Stomach (tissue), 9 donors: Measurements from ENCODE around the gene C3. TPM values are rescaled to one million over a fixed set of nuclear protein-coding genes. Genes with fewer than 3 reads are reported as not detected.

Source experiments
- DNase-seq, 2 donors: peaks; one replicate each; pipeline versions ENCODE4 v3.0.0 to v3.0.0-alpha.2; 2013 to 2019
- H3K27ac ChIP-seq, 5 donors: fragments of 200-600 bp in 4 of 5; sonication (generic) in 4 of 5; one replicate each; pipeline ENCODE4 v1.5.1; 2013 to 2019; ENCODE audit warnings: mild to moderate bottlenecking in 1 of 5, moderate library complexity in 1 of 5
- H3K27me3 ChIP-seq, 3 donors: fragments of 200-600 bp; sonication (generic); one replicate each; pipeline ENCODE4 v1.5.1; 2017 to 2019; ENCODE audit warnings: mixed run types in 1 of 3
- H3K36me3 ChIP-seq, 4 donors: fragments of 200-600 bp; sonication (generic); 1 replicate in 3 of 4; 2 replicates in 1 of 4; pipeline ENCODE4 v1.5.1; 2016 to 2019
- H3K4me1 ChIP-seq, 4 donors: fragments of 200-600 bp; sonication (generic); one replicate each; pipeline ENCODE4 v1.5.1; 2016 to 2019
- H3K4me3 ChIP-seq, 4 donors: fragments of 200-600 bp; sonication (generic) in 3 of 4; one replicate each; pipeline ENCODE4 v1.5.1; 2016 to 2019; ENCODE audit warnings: mild to moderate bottlenecking in 1 of 4
- H3K9me3 ChIP-seq, 4 donors: fragments of 200-600 bp; sonication (generic); one replicate each; pipeline ENCODE4 v1.5.1; 2016 to 2019
- EP300 ChIP-seq: sonication (generic); formaldehyde crosslinking; IDR thresholded peaks from one replicate; pipeline ENCODE4 v1.6.1; 2017; ENCODE audit warnings: antibody characterized with exemption
- POLR2A ChIP-seq, 4 donors: fragments of 450-650 bp; IDR thresholded peaks; one replicate each; pipeline ENCODE4 v1.6.1; 2016; ENCODE audit warnings: antibody characterized with exemption in 4 of 4, control low read depth in 2 of 4, mild to moderate bottlenecking in 1 of 4, moderate library complexity in 1 of 4
- POLR2AphosphoS5 ChIP-seq, 3 donors: sonication (generic); formaldehyde crosslinking; IDR thresholded peaks; one replicate each; pipeline ENCODE4 v1.6.1; 2016; ENCODE audit warnings: antibody characterized with exemption in 3 of 3
- WGBS, 5 donors: extraction: QIAGEN DNeasy Blood & Tissue Kit in 3 of 5; methylation state at CpG; one replicate each; pipeline versions ENCODE4 v1.1.5 to v1.1.7; 2013 to 2018; 5-methylcytosine and 5-hydroxymethylcytosine counted together
- intact Hi-C: fragments of 100-400 bp; cut with DNase I; formaldehyde crosslinking; loops from one replicate; pipeline ENCODE4 v1.15.1; 2023; ENCODE audit warnings: low total_unique reads
- polyA plus RNA-seq, 3 donors: library from polyadenylated mRNA; stranded (reverse); fragments of 200-250 nt; gene quantifications; one replicate each; pipeline ENCODE4 v1.2.3, GENCODE V29; 2013
- total RNA-seq, 5 donors: library from RNA; depleted of rRNA; stranded (reverse); fragments of >200 nt; gene quantifications; one replicate each; pipeline versions ENCODE4 v1.1.0 to v1.2.3, GENCODE V29; 2014 to 2016
- TF ChIP-seq, protein P1 (sequence below), 7 experiments: fragments of 450-650 bp in 4 of 7; fragments of 200-600 bp in 3 of 7; sonication (generic) in 3 of 7; IDR thresholded peaks; one replicate each; pipeline ENCODE4 v1.5.1; 2016 to 2019; ENCODE audit warnings: antibody characterized with exemption in 7 of 7, control low read depth in 2 of 7, mild to moderate bottlenecking in 1 of 7
- donor health status: healthy with polysubstance abuse.
- donor health status: Bipolar disorder and iron deficiency.
- donor health status: healthy.

Gene C3
- total and polyA plus RNA-seq, 8 donors, result 22.8 to 1,672 (median 221) TPM

DNA sequence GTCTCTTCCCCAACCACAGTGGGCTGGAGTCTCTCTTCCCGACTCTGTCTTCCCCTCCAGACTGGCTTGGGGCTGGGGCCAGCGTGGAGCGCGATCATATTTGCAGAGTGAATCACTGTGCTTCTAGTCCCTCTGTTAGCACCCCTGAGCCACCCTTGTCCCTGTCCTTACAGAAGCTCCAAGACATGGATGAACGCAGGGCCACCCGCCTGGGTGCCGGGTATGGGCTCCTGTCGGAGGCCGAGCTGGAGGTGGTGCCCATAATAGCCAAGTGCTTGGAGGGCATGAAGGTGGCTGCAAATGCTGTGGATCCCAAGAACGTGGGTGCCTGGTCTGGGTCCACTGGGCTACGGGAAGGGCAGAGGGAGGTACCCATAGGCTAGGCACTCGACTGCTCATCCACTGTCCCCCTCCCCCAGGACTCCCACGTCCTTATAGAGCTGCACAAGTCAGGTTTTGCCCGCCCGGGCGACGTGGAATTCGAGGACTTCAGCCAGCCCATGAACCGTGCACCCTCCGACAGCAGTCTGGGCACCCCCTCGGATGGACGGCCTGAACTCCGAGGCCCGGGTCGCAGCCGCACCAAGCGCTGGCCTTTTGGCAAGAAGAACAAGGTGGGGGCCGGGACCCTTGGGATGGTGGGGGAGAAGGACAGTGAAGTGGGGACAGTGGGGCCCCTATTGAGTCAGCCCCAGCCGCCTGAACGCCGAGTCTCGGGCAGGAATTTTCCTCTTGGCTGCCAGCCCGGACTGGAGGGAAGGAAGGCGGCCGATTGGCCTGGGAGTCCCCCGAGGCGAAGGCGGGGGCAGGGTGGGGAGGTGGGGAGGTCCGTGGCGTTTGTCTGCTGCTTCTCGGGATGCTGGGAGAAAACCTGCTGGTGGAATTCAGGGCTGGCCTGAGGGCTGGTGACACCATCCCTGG lies 24.2 kb upstream of the C3 start:
- Histone ChIP-seq H3K27me3 (no peaks in the 10 kb centered on the region), H3K4me3 (peak overlapping the region; percentile 10 to 28 (median 20)), H3K4me1 (peaks cover 31 to 62% (median 48%) of the 10 kb centered on the region in 4 donors), H3K27ac (peak overlapping the region; percentile 53 to 98 (median 87)), H3K9me3 (no peaks in the 10 kb centered on the region), H3K36me3 (peaks cover 39 to 65% (median 64%) of the 10 kb centered on the region in 4 donors)
- intact Hi-C loops, result no loop called here
- TF ChIP-seq POLR2AphosphoS5 (IDR thresholded peaks at IDR 0.05) (peak; percentile 19 to 71 (median 30)), EP300 (no peak), POLR2A (IDR thresholded peaks at IDR 0.05) (no peak)
- TF ChIP-seq, protein P1, sequence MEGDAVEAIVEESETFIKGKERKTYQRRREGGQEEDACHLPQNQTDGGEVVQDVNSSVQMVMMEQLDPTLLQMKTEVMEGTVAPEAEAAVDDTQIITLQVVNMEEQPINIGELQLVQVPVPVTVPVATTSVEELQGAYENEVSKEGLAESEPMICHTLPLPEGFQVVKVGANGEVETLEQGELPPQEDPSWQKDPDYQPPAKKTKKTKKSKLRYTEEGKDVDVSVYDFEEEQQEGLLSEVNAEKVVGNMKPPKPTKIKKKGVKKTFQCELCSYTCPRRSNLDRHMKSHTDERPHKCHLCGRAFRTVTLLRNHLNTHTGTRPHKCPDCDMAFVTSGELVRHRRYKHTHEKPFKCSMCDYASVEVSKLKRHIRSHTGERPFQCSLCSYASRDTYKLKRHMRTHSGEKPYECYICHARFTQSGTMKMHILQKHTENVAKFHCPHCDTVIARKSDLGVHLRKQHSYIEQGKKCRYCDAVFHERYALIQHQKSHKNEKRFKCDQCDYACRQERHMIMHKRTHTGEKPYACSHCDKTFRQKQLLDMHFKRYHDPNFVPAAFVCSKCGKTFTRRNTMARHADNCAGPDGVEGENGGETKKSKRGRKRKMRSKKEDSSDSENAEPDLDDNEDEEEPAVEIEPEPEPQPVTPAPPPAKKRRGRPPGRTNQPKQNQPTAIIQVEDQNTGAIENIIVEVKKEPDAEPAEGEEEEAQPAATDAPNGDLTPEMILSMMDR (IDR thresholded peaks at IDR 0.05), result no peak
- WGBS, 5 donors, result 21 to 33% (median 25%) methylated on average over 20 to 41 of the region's 41 CpGs
- peak; percentile 90 to 93 for DNase-seq

DNA sequence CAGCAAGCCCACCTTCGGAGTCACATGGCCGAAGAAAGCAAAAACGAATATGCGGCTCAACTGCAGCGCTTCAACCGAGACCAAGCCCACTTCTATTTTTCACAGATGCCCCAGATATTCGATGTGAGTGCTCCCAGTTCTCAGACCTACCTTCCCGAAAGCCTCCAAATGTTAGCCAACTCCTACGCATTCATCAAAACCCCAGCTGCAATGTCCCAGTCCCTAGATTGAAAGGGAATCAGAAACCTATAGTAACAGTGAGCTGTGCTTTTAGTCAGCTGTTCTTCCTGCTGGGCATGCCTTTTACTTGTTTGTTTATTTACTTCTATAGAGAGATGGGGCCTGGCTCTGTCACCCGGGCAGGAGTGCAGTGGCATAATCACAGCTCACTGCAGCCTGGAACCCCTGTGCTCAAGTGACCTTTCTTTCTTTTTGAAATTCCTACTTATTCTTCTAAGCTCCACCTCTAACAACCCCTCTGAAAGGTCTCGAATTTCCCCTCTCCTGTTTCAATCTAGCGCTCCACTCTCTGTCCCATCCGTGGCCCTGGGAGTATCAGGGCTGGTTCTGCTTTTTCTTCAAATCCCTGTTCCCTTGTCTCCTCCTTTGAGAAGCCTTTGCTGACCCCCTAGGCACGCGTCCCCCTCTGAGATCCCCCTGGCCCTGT lies 23.4 kb upstream of the C3 start:
- Histone ChIP-seq H3K27me3 (no peaks in the 10 kb centered on the region), H3K4me3 (peak overlapping the region in 2 of 4 donors; percentile 10 to 28), H3K4me1 (peaks cover 35 to 67% (median 53%) of the 10 kb centered on the region in 4 donors), H3K9me3 (no peaks in the 10 kb centered on the region), H3K36me3 (peaks cover 32 to 57% (median 56%) of the 10 kb centered on the region in 4 donors), H3K27ac (peak overlapping the region; percentile 53 to 98 (median 87))
- intact Hi-C loops, result no loop called here
- 79 to 89% (median 87%) methylated on average over 15 of the region's 15 CpGs for WGBS, 5 donors
- DNase-seq, result no peak
- TF ChIP-seq POLR2AphosphoS5 (IDR thresholded peaks at IDR 0.05) (no peak), EP300 (no peak), POLR2A (IDR thresholded peaks at IDR 0.05) (no peak)
- TF ChIP-seq, protein P1 (IDR thresholded peaks at IDR 0.05), result no peak

DNA sequence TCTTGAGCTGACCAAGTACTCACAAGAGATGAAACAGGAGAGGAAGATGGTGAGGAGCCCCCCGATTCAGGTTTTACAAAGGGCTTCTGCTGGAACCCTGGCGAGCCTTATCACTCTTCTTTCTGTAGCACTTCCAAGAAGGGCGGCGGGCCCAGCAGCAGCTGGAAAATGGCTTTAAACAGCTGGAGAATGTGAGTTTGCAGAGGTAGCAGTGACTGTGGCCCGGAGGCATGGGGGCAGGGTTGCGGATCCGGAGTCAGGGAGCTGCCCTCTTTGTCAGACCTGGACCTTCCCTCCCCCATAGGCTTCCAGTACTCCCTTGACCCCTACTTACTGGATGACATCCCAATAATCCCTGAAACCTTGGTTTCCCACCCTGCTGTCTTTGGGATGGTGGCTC lies 22.6 kb upstream of the C3 start:
- peak overlapping the region in 2 of 5 donors; percentile 88 to 98 for H3K27ac ChIP-seq
- H3K4me3 ChIP-seq, result no peak overlapping the region
- no peak for DNase-seq
- WGBS, 5 donors, result 70 to 90% (median 78%) methylated on average over 7 of the region's 7 CpGs
- no peaks in the 10 kb centered on the region for H3K27me3 ChIP-seq
- H3K4me1 ChIP-seq, result peaks cover 43 to 75% (median 61%) of the 10 kb centered on the region in 4 donors
- intact Hi-C loops, result no loop called here
- peaks cover 27 to 49% (median 48%) of the 10 kb centered on the region in 4 donors for H3K36me3 ChIP-seq
- H3K9me3 ChIP-seq, result no peaks in the 10 kb centered on the region
- TF ChIP-seq, protein P1 (IDR thresholded peaks at IDR 0.05), result no peak
- TF ChIP-seq EP300, result no peak
- TF ChIP-seq POLR2AphosphoS5 (IDR thresholded peaks at IDR 0.05), result no peak
- no peak for TF ChIP-seq POLR2A (IDR thresholded peaks at IDR 0.05)

DNA sequence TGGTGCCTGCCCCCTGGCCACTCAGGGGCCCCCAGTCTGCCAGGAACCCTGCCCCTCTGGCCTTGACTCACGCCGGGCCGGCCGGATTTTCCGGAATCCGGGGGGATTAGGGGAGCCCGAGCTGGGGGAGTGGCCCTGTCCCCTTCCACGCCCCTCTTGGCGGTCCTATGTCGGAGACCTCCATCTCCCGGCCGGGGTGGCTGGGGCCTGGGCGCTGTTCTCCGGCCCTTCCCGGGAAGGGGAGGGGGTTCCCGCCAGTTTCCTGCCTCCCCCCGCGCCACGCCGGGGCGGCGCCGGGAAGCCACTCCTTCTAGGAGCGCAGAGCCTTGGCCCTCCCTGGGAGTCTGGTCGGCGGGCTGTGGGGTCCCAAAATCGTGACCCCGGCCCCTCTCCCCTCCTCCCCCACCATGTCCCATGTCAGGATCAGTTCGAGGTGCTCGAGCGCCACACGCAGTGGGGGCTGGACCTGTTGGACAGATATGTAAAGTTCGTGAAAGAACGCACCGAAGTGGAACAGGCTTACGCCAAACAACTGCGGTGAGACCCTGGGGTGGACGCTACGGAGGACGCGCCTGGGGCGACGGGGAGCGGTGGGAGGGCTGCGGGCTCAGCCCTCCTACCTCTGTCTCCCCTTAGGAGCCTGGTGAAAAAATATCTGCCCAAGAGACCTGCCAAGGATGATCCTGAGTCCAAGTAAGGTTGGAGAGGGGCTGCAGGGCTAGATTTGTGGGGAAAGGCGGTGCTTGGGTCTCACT lies 20.3 kb upstream of the C3 start:
- Histone ChIP-seq H3K27me3 (no peaks in the 10 kb centered on the region), H3K9me3 (no peaks in the 10 kb centered on the region), H3K27ac (peak overlapping the region; percentile 66 to 98 (median 93)), H3K4me3 (peak overlapping the region; percentile 71 to 87 (median 78)), H3K36me3 (peaks cover 10 to 26% (median 25%) of the 10 kb centered on the region in 4 donors), H3K4me1 (peaks cover 51 to 89% (median 76%) of the 10 kb centered on the region in 4 donors)
- intact Hi-C loops, result no loop called here
- TF ChIP-seq, protein P1 (IDR thresholded peaks at IDR 0.05), result no peak
- peak in 1 of 3 donors; percentile 43 for TF ChIP-seq POLR2AphosphoS5 (IDR thresholded peaks at IDR 0.05)
- peak; percentile 45 to 86 for DNase-seq
- 0 to 7% (median 1%) methylated on average over 28 to 46 of the region's 46 CpGs for WGBS, 5 donors
